Astrocyte of the hippocampus (primary cell): ENCODE measurements around the gene FLT1.

Experiments used
- DNase-seq: peaks from one replicate; pipeline ENCODE4 v3.0.0; 2011; ENCODE audit warnings: low read depth, low spot score

FLT1 gene

GRCh38 chr13:28426381-28426780 lies 68.5 kb downstream of the FLT1 start:
- no peak for DNase-seq

DNA sequence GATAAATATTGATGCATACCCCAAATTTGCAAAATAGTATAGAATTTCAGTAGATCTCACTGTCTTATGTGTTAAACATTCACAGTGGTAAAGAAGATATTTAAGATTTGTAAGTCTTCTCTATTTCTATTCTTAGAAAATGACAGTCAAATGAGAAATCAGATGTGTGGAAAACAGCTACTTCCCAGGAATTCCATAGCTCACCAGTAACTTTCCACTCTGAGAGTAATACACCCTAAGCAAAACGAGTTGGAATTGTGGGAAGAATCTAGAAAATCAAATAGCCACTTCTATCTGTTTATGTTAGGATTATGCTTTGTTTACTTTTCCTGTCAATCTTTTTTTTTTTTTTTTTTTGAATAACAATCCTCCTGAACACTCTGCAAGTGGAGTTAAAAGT lies 69.1 kb downstream of the FLT1 start:
- no peak for DNase-seq

- no peak for DNase-seq
Observed at GRCh38 chr13:28424541-28424940, 70.4 kb downstream of the FLT1 start.

- DNase-seq = no peak
Observed at GRCh38 chr13:28423010-28423409, 71.9 kb downstream of the FLT1 start.

- DNase-seq = no peak
Observed at GRCh38 chr13:28421676-28422410, 73.1 kb downstream of the FLT1 start.

DNA sequence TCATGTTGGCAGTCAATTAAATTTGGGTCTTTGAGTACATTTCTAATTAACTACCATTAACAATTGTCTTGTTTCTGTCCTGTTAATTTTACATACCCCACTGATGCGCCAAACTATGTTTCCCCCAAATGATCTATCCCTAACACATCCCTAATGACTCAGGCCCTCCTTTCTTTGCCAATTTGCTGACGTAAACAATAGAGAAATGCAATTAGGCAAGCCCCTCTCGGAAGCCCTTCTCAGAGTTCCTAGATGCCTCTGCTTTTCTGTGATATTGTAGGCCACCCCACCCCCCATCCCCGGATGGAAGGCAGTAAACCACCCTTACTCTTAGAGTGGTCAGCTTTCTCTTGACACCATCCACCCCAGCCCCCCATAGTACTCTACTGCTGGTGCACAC lies 74.2 kb downstream of the FLT1 start:
- DNase-seq = no peak

DNA sequence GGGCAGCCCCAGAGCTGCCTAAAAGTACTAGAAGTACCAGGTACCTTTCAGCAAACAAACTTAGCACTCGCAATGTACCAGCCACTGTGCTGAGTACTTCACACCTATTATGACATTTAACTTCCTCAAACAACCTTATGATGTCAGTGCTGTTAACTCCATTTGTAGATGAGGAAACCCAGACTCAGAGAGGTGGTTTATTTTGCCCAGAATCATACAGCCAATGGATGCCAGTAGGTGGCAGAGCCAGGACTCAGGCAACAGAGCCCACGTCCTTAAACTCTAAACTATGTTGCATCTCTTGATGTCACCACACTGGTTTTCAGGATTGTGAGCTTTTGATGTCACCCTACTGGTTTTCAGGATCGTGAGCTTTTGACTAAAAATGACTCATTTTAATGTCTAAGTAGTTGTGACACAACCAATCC lies 78.9 kb downstream of the FLT1 start:
- no peak for DNase-seq

GRCh38 chr13:28413999-28414398 lies 80.9 kb downstream of the FLT1 start:
- no peak for DNase-seq

- DNase-seq = no peak
Observed at GRCh38 chr13:28412981-28413380, 81.9 kb downstream of the FLT1 start.

GRCh38 chr13:28411831-28412353 lies 83.0 kb downstream of the FLT1 start:
- no peak for DNase-seq

GRCh38 chr13:28410096-28410495 lies 84.8 kb downstream of the FLT1 start:
- DNase-seq = no peak

- DNase-seq = no peak
Observed at GRCh38 chr13:28409648-28410047, 85.3 kb downstream of the FLT1 start.

- no peak for DNase-seq
Observed at GRCh38 chr13:28408863-28409262, 86.1 kb downstream of the FLT1 start.

DNA sequence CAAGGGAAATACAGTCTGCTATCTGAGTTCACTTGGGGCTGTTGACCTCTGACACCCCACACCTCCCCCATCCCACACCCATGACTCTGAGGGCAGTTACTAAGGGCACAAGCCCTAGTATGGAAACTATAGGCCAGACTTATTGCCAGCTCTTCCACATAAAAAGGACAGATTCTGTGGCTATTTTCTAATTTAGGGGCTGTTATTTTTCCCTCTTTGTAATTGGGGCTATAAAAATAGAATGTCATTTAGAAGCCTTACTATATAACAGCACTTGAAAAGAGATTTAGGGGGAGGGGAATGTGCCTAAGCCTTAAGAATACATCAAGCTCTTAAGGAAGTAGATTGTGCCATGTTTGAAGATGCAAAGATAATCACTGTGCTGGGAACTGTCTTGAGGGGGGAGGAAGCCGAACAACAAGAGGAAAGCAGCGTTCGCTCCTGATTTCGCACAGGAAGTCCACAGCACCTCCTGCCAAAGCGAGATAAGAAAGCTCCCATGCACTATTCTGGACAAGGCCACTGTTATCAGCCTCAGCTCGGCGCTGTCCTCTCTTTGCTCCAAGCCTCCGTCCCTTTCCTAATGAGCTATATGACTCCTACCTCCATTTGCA lies 86.6 kb downstream of the FLT1 start:
- no peak for DNase-seq

- DNase-seq = no peak
Observed at GRCh38 chr13:28406733-28407266, 88.1 kb downstream of the FLT1 start.

- DNase-seq = no peak
Observed at GRCh38 chr13:28402057-28402381, 92.9 kb downstream of the FLT1 start.

DNA sequence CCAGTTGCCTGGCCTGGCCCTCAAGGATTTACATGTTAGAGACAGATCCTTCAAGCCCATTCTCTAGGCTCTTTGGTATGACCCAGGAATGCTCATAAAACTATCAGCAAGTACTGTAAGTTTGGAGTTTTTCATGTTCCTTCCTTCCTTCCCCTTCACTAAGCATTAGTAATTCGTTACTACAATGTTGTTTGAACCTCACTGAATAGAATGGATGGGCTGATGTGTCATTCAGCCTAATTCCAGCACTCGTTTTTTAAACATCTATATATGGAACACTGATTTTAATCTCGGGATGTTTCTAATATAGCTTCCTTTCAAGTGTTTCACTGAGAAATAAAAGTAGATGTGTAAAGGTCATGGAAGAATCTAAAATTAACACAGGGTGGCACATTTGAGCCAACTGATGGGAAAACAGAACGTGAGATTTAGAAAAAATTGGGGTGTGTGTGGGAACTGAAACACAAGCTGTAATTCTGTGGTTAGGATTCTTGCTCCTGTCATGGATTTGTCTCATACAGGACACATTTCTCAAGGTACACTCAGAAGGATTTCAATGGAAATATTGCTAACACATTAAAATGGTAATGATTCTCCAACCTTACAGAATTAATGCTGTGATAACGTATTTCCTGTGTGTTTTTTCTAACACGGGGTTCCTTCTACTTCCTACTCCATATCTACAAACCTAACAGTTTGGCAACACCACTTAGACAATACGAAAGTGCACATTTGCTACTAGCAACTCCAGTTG lies 93.4 kb downstream of the FLT1 start:
- DNase-seq = peak; percentile 3

GRCh38 chr13:28396053-28396452 lies 98.9 kb downstream of the FLT1 start:
- no peak for DNase-seq

DNA sequence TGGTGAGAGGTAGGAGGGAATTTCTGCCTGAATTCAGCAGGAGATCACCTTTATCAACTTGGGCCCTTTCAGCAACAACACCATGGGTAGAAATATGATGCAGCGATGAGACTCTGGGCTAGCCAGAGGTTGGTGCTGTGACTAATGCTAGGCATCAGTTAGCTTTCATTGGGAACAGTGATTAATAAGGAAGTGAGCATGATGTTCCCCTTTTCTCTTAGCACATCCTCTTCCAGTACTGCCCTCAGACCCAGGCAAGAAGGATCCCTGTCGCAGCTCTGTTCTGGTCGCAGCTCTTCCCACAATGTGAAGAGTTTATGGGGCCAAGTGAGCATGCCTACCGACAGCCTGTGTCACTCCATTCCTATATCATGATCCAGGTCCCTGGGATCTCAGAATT lies 100.5 kb downstream of the FLT1 start:
- DNase-seq = no peak

- DNase-seq = no peak
Observed at GRCh38 chr13:28392896-28393505, 101.9 kb downstream of the FLT1 start.

DNA sequence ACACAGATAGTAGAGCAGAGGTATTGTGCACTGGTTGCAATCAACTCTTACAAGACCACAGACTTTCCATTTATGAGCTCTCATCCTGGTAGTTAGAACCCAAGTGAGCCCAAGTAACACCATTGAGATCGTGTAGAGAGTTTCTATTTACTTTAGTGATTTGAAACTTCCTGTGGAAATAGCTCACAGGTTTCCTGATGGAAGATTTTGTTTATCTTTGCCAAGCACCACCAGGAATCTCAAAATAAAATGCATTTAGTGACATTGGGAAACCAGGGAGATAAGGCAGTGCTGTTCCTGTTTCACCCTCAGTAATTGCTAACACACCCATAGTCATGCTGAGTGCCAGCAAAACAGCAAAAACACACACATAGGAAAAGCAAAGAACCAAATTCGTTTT lies 102.5 kb downstream of the FLT1 start:
- no peak for DNase-seq
